Glutamatergic neuron (in vitro differentiated cells): ENCODE results near the gene TMEM134. TPM values are rescaled to one million over a fixed set of nuclear protein-coding genes. Genes with fewer than 3 reads are reported as not detected.
A peak's percentile ranks its signal among the peaks of the same experiment; 100 is the strongest.
"Not testable (repeated sequence)": the region's sequence is repeated elsewhere in the genome, so short reads cannot be mapped to it uniquely, and the experiment has no call there.

Source experiments
- DNase-seq: peaks from one replicate; pipeline ENCODE4 v3.0.0; 2022
- H3K27ac Mint-ChIP-seq: one replicate; pipeline ENCODE4 v1.8.0; 2020; ENCODE audit warnings: mild to moderate bottlenecking, mixed read lengths, inconsistent platforms; ENCODE audit not compliant: unreplicated experiment
- H3K27me3 Mint-ChIP-seq: one replicate; pipeline ENCODE4 v1.8.0; 2020; ENCODE audit warnings: mild to moderate bottlenecking, moderate library complexity, mixed read lengths, inconsistent platforms; ENCODE audit not compliant: unreplicated experiment
- H3K36me3 Mint-ChIP-seq: one replicate; pipeline ENCODE4 v1.8.0; 2020; ENCODE audit warnings: mild to moderate bottlenecking, mixed read lengths, inconsistent platforms; ENCODE audit not compliant: unreplicated experiment
- H3K4me1 Mint-ChIP-seq: one replicate; pipeline ENCODE4 v1.8.0; 2020; ENCODE audit warnings: mild to moderate bottlenecking, low read depth, mixed read lengths, inconsistent platforms; ENCODE audit not compliant: unreplicated experiment
- H3K4me3 Mint-ChIP-seq: one replicate; pipeline ENCODE4 v1.8.0; 2020; ENCODE audit warnings: mild to moderate bottlenecking, mixed read lengths, inconsistent platforms; ENCODE audit not compliant: unreplicated experiment
- H3K9me3 Mint-ChIP-seq: one replicate; pipeline ENCODE4 v1.8.0; 2020; ENCODE audit warnings: mild to moderate bottlenecking, moderate library complexity, mixed read lengths, inconsistent platforms; ENCODE audit not compliant: unreplicated experiment
- total RNA-seq: library from RNA; stranded (reverse); fragmentation: NEBNext Ultra II Directional; extraction: Animal tissue kit (Norgen Biotek cat#: 25700); gene quantifications from one replicate; pipeline ENCODE4 v1.2.1, GENCODE V29; 2021; ENCODE audit not compliant: unreplicated experiment
- TF ChIP-seq, protein P1 (sequence below): fragments of 200-600 bp; sonication (generic); IDR thresholded peaks from one replicate; pipeline ENCODE4 v1.5.0; 2021; ENCODE audit not compliant: partially characterized antibody, unreplicated experiment

The TMEM134 gene
- total RNA-seq, 1 donor from 2014 or later, result 41.9 TPM

DNA sequence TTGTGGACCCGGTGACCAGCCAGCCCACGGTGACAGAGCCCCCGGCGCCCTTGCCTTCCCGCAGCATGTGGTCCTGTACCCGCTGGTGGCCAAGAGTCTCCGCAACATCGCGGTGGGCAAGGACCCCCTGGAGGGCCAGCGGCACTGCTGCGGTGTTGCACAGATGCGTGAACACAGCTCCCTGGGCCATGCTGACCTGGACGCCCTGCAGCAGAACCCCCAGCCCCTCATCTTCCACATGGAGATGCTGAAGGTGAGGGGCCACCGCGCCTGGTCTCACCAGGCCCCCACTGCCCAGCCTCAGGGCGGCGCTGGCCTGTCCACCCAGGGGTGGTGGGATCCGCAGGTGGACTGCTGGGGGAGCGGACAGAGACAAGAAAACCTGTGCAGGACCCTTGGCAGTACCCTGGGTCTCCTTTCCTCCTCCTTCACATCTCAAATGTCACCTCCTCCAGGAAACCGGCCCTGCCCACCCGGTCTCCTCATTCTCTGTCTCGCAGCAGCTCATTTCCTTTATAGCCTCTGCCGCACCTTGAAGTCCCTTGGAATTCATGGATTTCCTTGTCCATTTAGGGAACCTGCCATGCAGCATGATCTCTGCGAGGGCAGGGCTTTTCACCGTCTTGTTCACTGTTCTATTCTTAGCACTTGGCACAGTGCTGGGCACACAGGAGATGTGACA is 20.3 kb upstream of the TMEM134 start:
- peaks cover 4% of the 10 kb centered on the region for H3K27me3 Mint-ChIP-seq
- no peaks in the 10 kb centered on the region for H3K4me1 Mint-ChIP-seq
- H3K4me3 Mint-ChIP-seq, result no peak overlapping the region
- no peak overlapping the region for H3K27ac Mint-ChIP-seq
- peaks cover 4% of the 10 kb centered on the region for H3K9me3 Mint-ChIP-seq
- no peak for DNase-seq
- TF ChIP-seq, protein P1, sequence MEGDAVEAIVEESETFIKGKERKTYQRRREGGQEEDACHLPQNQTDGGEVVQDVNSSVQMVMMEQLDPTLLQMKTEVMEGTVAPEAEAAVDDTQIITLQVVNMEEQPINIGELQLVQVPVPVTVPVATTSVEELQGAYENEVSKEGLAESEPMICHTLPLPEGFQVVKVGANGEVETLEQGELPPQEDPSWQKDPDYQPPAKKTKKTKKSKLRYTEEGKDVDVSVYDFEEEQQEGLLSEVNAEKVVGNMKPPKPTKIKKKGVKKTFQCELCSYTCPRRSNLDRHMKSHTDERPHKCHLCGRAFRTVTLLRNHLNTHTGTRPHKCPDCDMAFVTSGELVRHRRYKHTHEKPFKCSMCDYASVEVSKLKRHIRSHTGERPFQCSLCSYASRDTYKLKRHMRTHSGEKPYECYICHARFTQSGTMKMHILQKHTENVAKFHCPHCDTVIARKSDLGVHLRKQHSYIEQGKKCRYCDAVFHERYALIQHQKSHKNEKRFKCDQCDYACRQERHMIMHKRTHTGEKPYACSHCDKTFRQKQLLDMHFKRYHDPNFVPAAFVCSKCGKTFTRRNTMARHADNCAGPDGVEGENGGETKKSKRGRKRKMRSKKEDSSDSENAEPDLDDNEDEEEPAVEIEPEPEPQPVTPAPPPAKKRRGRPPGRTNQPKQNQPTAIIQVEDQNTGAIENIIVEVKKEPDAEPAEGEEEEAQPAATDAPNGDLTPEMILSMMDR, result no peak
- no peaks in the 10 kb centered on the region for H3K36me3 Mint-ChIP-seq

DNA sequence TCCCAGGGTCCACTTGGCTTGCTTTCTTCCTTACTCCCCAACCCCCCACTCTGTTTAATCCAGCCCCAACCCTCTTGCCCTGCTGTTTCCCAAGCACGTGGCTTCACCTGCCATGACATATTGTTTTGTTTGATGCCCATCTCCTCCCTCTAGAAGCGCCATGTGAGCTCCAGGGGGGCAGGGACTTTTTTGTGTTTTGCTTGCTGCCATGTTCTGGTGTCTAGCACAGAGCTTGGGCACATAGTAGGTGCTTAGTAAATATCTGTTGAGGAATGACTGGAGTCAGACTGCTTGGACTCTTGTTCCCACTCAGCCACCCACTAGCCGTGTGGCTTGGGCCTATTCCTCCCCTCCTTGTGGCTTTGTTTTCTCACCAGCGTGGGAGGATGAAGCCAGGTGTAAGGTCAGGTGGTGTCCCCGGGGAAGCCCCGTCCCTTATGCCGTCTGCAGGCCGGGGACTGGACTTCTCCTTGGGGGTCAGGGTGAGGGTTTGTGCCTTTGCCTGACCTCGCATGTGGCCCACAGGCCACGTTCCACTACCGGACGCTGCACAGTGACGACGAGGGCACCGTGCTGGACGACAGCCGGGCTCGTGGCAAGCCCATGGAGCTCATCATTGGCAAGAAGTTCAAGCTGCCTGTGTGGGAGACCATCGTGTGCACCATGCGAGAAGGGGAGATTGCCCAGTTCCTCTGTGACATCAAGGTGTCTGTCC is 17.6 kb upstream of the TMEM134 start:
- DNase-seq, result no peak
- Mint-ChIP-seq H3K27me3 (peaks cover 5% of the 10 kb centered on the region), H3K9me3 (peaks cover 7% of the 10 kb centered on the region), H3K4me3 (no peak overlapping the region), H3K4me1 (no peaks in the 10 kb centered on the region), H3K36me3 (no peaks in the 10 kb centered on the region), H3K27ac (no peak overlapping the region)
- TF ChIP-seq, protein P1, result no peak

DNA sequence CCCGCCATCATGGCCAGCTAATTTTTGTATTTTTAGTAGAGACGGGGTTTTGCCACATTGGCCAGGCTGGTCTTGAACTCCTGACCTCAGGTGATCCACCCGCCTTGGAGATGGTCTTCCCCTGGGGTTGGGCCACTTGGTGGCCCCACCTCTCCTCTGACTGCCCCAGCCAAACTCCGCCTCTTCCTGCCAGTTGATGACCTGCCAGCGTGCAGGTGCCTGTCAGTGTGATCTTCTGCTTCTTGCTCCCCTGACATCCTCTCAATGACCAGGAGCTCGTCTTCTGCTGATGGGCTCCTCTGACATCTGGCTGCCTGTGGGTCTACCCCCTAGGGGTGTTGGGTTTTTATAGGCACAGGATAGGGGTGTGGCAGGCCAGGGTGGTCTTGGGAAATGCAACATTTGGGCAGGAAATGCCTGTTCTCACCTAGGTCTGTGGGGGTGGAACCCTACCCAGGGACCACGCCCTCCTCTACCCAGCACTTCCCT is 16.9 kb upstream of the TMEM134 start:
- H3K36me3 Mint-ChIP-seq, DNase-seq, H3K9me3 Mint-ChIP-seq, H3K27me3 Mint-ChIP-seq, H3K27ac Mint-ChIP-seq, H3K4me1 Mint-ChIP-seq, H3K4me3 Mint-ChIP-seq: not testable (repeated sequence)

DNA sequence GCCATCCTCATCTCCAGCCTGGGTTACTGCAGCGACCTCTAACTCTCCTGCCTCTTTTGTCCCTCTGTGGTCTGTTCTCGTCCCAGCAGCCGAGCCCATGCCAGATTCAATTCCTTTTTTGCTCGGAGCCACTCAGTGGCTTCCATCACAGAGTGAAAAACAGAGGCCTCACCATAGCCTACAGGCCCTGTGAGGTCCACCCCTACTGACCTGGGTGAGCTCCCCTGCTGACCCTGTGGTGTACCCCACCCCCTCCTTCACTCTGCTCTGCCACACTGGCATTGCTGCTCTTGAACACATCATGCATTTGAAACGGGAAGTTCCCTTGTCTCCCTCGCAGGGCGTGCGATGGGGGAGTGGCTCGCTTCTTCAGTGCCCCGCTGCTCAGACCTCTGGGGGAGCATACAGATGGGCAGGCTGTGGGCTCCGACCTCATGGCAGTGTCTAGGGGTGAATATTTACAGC is 15.8 kb upstream of the TMEM134 start:
- peak overlapping the region; percentile 28 for H3K27ac Mint-ChIP-seq
- H3K9me3 Mint-ChIP-seq, result peaks cover 7% of the 10 kb centered on the region
- H3K4me1 Mint-ChIP-seq, result no peaks in the 10 kb centered on the region
- peaks cover 5% of the 10 kb centered on the region for H3K27me3 Mint-ChIP-seq
- H3K36me3 Mint-ChIP-seq, result no peaks in the 10 kb centered on the region
- TF ChIP-seq, protein P1, result no peak
- no peak for DNase-seq
- H3K4me3 Mint-ChIP-seq, result peak overlapping the region; percentile 52

DNA sequence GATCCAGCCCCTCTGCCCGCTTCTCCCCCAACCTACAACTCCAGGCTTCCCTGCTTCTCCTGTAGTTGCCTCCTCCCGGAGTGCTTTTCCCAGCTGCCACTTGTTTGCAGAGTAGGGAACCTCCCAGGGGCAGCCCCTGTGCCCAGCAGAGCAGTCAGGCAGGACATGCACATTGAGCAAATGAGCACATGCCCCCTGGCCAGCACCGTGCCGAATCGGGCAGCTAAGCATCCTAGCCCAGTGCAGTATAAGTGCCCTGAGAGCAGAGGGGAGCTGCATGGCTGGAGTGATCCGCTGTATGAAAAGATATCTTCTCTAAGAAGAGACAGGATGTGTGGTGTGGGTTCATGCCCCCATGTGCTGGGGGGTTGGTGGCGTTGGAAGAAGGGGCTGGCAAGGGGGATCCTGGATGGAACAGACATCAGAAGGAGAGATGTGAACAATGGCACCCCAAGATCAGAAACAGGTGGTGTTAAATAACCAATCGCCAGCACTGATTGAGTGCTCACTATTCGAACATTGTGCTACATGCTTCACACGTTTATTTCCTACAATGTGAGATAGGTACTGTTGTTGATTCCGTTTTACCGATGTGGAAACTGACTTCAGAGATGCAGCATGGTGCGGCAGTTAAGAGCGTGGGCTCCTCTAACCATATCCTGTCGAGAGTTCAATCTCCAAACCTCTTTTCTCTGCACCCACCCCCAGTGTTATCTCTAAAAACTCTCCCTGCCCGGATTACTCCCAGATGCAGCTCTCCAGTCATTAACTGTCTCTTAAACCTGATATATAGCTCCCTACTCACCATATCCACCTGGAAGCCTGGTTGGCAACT is 15.0 kb upstream of the TMEM134 start:
- peak overlapping the region; percentile 94 for H3K4me3 Mint-ChIP-seq
- peak overlapping the region; percentile 28 for H3K27ac Mint-ChIP-seq

More for the DNA sequence above, 15.0 kb upstream of the TMEM134 start:
- Mint-ChIP-seq H3K27me3 (peaks cover 5% of the 10 kb centered on the region), H3K4me1 (no peaks in the 10 kb centered on the region), H3K9me3 (peaks cover 7% of the 10 kb centered on the region), H3K36me3 (no peaks in the 10 kb centered on the region)
- DNase-seq, result no peak
- TF ChIP-seq, protein P1, result no peak
